ENCODE measurements around the gene IRX4.

The IRX4 gene

DNA sequence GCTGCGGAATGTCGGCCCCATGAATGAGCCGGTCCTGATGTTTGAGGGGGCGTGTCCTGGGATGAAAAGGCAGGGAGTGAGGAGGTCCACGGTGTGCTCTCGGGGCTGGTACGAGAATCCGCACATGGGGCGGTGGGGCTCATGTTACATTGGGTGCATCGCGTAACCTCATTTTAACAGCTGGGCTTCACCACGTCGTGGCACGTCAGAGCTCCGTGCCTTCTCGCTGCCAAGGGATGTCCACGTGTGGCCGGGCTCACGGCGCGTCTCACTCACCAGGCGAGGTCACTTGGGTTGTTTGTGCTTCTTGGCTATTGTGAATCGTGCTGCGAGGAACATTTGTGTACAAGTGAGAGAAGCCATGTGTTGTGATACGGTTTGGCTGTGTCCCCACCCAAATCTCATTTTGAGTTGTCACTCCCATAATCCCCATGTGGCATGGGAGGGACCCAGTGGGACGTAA, 29.1 kb upstream of the IRX4 start:
- TF ChIP-seq TEAD4 (IDR thresholded peaks at IDR 0.05): no peak
- no peak for TF ChIP-seq RAD21 (IDR thresholded peaks at IDR 0.05; ENCODE audit: low read depth)
- no peak for TF ChIP-seq YY1 (IDR thresholded peaks at IDR 0.05; ENCODE audit: low read depth)
- no peak for TF ChIP-seq FOXM1 (IDR thresholded peaks at IDR 0.05; ENCODE audit: borderline replicate concordance, low read depth)
- no peak for TF ChIP-seq CREB1 (IDR thresholded peaks at IDR 0.05; ENCODE audit: low read depth)
- TF ChIP-seq, protein P1, sequence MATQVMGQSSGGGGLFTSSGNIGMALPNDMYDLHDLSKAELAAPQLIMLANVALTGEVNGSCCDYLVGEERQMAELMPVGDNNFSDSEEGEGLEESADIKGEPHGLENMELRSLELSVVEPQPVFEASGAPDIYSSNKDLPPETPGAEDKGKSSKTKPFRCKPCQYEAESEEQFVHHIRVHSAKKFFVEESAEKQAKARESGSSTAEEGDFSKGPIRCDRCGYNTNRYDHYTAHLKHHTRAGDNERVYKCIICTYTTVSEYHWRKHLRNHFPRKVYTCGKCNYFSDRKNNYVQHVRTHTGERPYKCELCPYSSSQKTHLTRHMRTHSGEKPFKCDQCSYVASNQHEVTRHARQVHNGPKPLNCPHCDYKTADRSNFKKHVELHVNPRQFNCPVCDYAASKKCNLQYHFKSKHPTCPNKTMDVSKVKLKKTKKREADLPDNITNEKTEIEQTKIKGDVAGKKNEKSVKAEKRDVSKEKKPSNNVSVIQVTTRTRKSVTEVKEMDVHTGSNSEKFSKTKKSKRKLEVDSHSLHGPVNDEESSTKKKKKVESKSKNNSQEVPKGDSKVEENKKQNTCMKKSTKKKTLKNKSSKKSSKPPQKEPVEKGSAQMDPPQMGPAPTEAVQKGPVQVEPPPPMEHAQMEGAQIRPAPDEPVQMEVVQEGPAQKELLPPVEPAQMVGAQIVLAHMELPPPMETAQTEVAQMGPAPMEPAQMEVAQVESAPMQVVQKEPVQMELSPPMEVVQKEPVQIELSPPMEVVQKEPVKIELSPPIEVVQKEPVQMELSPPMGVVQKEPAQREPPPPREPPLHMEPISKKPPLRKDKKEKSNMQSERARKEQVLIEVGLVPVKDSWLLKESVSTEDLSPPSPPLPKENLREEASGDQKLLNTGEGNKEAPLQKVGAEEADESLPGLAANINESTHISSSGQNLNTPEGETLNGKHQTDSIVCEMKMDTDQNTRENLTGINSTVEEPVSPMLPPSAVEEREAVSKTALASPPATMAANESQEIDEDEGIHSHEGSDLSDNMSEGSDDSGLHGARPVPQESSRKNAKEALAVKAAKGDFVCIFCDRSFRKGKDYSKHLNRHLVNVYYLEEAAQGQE (IDR thresholded peaks at IDR 0.05; ENCODE audit: low read depth): no peak
- no peak for TF ChIP-seq TCF12 (IDR thresholded peaks at IDR 0.05; ENCODE audit: low read depth)
- TF ChIP-seq EP300 (IDR thresholded peaks at IDR 0.05; ENCODE audit: borderline replicate concordance): no peak

GRCh38 chr5:1910861-1911772, 28.4 kb upstream of the IRX4 start:
- TF ChIP-seq CREB1 (IDR thresholded peaks at IDR 0.05; ENCODE audit: low read depth) (no peak), NFIC (IDR thresholded peaks at IDR 0.05) (no peak), EGR1 (IDR thresholded peaks at IDR 0.05) (no peak), TCF12 (IDR thresholded peaks at IDR 0.05; ENCODE audit: low read depth) (no peak), EP300 (IDR thresholded peaks at IDR 0.05; ENCODE audit: borderline replicate concordance) (no peak), RAD21 (IDR thresholded peaks at IDR 0.05; ENCODE audit: low read depth) (no peak), ZBTB7A (IDR thresholded peaks at IDR 0.05; ENCODE audit: low read depth) (no peak), TAF1 (IDR thresholded peaks at IDR 0.05; ENCODE audit: low read depth) (no peak), CEBPB (IDR thresholded peaks at IDR 0.05) (no peak), YY1 (IDR thresholded peaks at IDR 0.05; ENCODE audit: low read depth) (no peak), TEAD4 (IDR thresholded peaks at IDR 0.05) (no peak)
- TF ChIP-seq, protein P1 (IDR thresholded peaks at IDR 0.05; ENCODE audit: low read depth): no peak
- TF ChIP-seq, protein P2, sequence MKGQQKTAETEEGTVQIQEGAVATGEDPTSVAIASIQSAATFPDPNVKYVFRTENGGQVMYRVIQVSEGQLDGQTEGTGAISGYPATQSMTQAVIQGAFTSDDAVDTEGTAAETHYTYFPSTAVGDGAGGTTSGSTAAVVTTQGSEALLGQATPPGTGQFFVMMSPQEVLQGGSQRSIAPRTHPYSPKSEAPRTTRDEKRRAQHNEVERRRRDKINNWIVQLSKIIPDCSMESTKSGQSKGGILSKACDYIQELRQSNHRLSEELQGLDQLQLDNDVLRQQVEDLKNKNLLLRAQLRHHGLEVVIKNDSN (IDR thresholded peaks at IDR 0.05): no peak

GRCh38 chr5:1910081-1910760, 27.5 kb upstream of the IRX4 start:
- TF ChIP-seq TEAD4 (IDR thresholded peaks at IDR 0.05) (no peak), MAX (IDR thresholded peaks at IDR 0.05) (no peak), TAF1 (IDR thresholded peaks at IDR 0.05; ENCODE audit: low read depth) (no peak), YY1 (IDR thresholded peaks at IDR 0.05; ENCODE audit: low read depth) (no peak), NFIC (IDR thresholded peaks at IDR 0.05) (no peak), CREB1 (IDR thresholded peaks at IDR 0.05; ENCODE audit: low read depth) (no peak), EGR1 (IDR thresholded peaks at IDR 0.05) (no peak), TCF12 (IDR thresholded peaks at IDR 0.05; ENCODE audit: low read depth) (no peak)
- TF ChIP-seq, protein P1 (IDR thresholded peaks at IDR 0.05; ENCODE audit: low read depth): no peak
- TF ChIP-seq, protein P2 (IDR thresholded peaks at IDR 0.05): no peak

DNA sequence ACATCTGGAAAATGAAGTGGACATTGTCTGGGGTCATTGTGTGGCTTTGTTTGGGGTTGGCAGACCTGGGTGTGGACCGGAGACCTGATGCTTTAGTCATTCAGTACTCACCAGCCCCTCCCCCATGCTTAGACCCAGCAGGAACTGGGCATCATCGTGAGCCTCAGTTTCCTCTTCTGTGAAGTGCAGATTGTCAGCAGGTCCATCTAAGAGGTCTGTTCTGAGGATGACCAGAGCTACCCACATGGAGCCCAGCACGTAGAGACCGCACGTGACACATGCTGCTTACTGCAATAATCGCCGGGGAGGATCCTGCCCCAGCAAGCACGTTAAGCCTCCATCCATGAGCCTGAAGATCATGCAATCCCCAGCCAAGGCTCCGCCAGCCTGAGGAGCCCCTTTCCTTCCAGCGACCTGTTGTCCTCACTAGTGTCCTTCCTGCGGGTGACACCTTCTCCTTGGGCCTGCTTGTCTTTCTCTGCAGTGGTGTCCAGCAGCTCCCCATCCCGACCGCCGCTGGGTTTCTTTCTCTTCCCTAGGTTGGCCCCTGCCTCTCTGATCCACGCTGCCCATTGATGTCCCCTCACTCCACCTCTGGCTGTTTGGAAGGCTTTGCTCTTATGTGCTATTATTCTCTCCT, 26.7 kb upstream of the IRX4 start:
- TF ChIP-seq, protein P2 (IDR thresholded peaks at IDR 0.05): no peak
- TF ChIP-seq MAX (IDR thresholded peaks at IDR 0.05): no peak
- TF ChIP-seq TEAD4 (IDR thresholded peaks at IDR 0.05): no peak
- no peak for TF ChIP-seq EP300 (IDR thresholded peaks at IDR 0.05; ENCODE audit: borderline replicate concordance)
